Measurements from ENCODE around the gene KCNQ1. TPM values are rescaled to one million over a fixed set of nuclear protein-coding genes. Genes with fewer than 3 reads are reported as not detected.

The KCNQ1 gene
- polyA plus RNA-seq, 1 experiment = not detected

- ChIA-PET POLR2A (no interaction called here), CTCF (interaction anchor here (1.2 kb wide), 1 partner anchor 11 kb away, joined by 3 read pairs; no protein-coding TSS in a partner anchor)
- Histone ChIP-seq H3K4me3 (ENCODE audit: low read depth, low read length) (no peak overlapping the region), H3K27me3 (ENCODE audit: control insufficient read depth, insufficient read depth, low read length) (peaks cover 21% of the 10 kb centered on the region), H3K27ac (ENCODE audit: low read depth, low read length) (no peak overlapping the region), H3K9me3 (ENCODE audit: control insufficient read depth, insufficient read depth, low read length) (no peaks in the 10 kb centered on the region; the same call in 1 of the 2 replicates)
- no peak for DNase-seq (ENCODE audit: low read depth, low spot score)
- TF ChIP-seq, protein P1, sequence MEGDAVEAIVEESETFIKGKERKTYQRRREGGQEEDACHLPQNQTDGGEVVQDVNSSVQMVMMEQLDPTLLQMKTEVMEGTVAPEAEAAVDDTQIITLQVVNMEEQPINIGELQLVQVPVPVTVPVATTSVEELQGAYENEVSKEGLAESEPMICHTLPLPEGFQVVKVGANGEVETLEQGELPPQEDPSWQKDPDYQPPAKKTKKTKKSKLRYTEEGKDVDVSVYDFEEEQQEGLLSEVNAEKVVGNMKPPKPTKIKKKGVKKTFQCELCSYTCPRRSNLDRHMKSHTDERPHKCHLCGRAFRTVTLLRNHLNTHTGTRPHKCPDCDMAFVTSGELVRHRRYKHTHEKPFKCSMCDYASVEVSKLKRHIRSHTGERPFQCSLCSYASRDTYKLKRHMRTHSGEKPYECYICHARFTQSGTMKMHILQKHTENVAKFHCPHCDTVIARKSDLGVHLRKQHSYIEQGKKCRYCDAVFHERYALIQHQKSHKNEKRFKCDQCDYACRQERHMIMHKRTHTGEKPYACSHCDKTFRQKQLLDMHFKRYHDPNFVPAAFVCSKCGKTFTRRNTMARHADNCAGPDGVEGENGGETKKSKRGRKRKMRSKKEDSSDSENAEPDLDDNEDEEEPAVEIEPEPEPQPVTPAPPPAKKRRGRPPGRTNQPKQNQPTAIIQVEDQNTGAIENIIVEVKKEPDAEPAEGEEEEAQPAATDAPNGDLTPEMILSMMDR (IDR thresholded peaks at IDR 0.05; ENCODE audit: low read depth, low read length) = no peak
These were observed 75.3 kb downstream of the KCNQ1 start for GRCh38 chr11:2519862-2520735.

DNA sequence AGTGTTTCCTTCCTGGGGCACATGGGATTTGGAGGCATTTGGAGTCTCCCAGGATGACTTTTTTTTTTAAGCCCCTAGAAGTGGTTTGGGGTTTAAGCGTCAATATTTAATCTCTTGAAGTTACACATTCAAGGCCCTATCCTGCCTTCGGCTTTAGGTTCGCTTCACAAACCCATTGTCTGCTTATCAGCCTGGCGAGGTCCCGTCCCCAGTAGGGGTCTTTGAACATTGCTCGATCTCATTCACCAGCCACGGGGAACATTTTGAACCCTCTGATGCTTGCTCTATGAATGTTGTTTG is 75.9 kb downstream of the KCNQ1 start:
- TF ChIP-seq, protein P1 (IDR thresholded peaks at IDR 0.05; ENCODE audit: low read depth, low read length) = no peak
- POLR2A ChIA-PET = no interaction called here
- no peak overlapping the region for H3K4me3 ChIP-seq (ENCODE audit: low read depth, low read length)
- no peak overlapping the region for H3K27ac ChIP-seq (ENCODE audit: low read depth, low read length)
- no peak for DNase-seq (ENCODE audit: low read depth, low spot score)
- no peaks in the 10 kb centered on the region; the same call in 1 of the 2 replicates for H3K9me3 ChIP-seq (ENCODE audit: control insufficient read depth, insufficient read depth, low read length)
- H3K27me3 ChIP-seq (ENCODE audit: control insufficient read depth, insufficient read depth, low read length) = peaks cover 23% of the 10 kb centered on the region
- CTCF ChIA-PET = no interaction called here

GRCh38 chr11:2521081-2521732 is 76.4 kb downstream of the KCNQ1 start:
- CTCF ChIA-PET = interaction anchor here (1.3 kb wide), 1 partner anchor 12 kb away, joined by 3 read pairs; no protein-coding TSS in a partner anchor
- TF ChIP-seq, protein P1 (IDR thresholded peaks at IDR 0.05; ENCODE audit: low read depth, low read length) = no peak
- Histone ChIP-seq H3K4me3 (ENCODE audit: low read depth, low read length) (no peak overlapping the region), H3K9me3 (ENCODE audit: control insufficient read depth, insufficient read depth, low read length) (no peaks in the 10 kb centered on the region; the same call in 1 of the 2 replicates), H3K27me3 (ENCODE audit: control insufficient read depth, insufficient read depth, low read length) (peaks cover 26% of the 10 kb centered on the region), H3K27ac (ENCODE audit: low read depth, low read length) (no peak overlapping the region)
- no peak for DNase-seq (ENCODE audit: low read depth, low spot score)
- POLR2A ChIA-PET = no interaction called here

GRCh38 chr11:2521733-2522630 is 77.2 kb downstream of the KCNQ1 start:
- no peak overlapping the region for H3K27ac ChIP-seq (ENCODE audit: low read depth, low read length)
- TF ChIP-seq, protein P1 (IDR thresholded peaks at IDR 0.05; ENCODE audit: low read depth, low read length) = no peak
- peaks cover 29% of the 10 kb centered on the region for H3K27me3 ChIP-seq (ENCODE audit: control insufficient read depth, insufficient read depth, low read length)
- H3K4me3 ChIP-seq (ENCODE audit: low read depth, low read length) = no peak overlapping the region
- ChIA-PET POLR2A (no interaction called here), CTCF (interaction anchor here (1.3 kb wide), 1 partner anchor 11 kb away, joined by 3 read pairs; no protein-coding TSS in a partner anchor)
- H3K9me3 ChIP-seq (ENCODE audit: control insufficient read depth, insufficient read depth, low read length) = no peaks in the 10 kb centered on the region; the same call in 1 of the 2 replicates
- DNase-seq (ENCODE audit: low read depth, low spot score) = no peak

Measured in AG04450 (cell line).